ENCODE measurements around the gene CDNF.
"Not testable (repeated sequence)": the region's sequence is repeated elsewhere in the genome, so short reads cannot be mapped to it uniquely, and the experiment has no call there.

Gene CDNF

DNA sequence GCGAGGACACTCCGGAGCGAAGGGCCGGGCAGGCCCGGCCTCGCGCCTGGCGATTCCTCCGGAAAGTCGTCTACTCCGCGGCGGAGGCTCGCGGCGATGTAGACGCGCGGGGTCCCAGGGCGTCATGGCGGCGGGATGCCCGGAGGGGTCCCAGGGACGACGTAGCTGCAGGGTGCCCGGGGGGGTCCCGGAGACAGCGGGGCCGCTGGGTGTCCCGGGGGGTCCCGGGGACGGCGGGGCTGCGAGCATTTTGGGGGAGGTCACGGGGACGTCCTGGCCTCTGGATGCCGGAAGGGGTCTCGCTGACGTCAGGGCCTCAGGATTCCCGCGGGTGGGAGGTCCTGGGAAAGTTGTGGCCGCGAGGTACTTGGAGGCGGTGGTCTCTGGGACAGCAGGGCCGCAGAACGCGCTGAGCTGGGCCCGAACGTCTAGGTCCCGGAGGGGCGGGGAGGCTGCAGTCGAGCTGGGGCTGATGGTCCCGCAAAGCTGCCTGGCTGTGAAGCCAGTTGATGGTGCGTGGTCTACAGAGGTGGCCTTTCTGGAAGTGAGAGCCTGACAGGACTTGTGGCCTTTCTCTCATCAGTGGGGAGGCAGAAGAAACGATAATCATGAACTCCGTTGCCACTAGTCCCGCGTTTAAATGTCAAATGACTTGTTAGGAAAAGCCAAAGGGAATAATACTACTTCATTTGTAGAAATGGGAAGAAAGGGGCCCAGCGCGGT is 906 bp upstream of the CDNF start:
- peak; percentile 17 for DNase-seq

GRCh38 chr10:14837003-14837756 is 657 bp downstream of the CDNF start:
- DNase-seq = no peak

DNA sequence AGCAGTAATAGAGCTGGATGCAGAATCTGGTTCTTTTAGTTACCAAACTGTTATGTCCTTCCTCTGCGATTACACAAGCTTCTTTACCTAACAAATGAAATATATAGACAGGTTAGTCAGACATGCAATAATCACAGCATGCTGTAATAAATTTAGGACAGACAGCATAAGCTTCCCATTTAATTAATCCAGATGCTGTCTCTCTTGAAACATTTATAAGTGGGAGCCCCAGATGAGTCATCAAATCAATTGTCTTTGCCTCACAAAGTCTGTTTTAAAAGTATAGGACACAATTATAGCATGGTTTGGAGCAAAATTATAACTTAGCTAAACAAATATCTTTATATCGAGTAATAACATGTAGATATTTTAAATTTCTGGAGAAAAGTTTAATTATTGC is 1.6 kb downstream of the CDNF start:
- no peak for DNase-seq

- no peak for DNase-seq
Observed at GRCh38 chr10:14833106-14833505, 4.7 kb downstream of the CDNF start.

- DNase-seq = no peak
Observed at GRCh38 chr10:14826076-14826829, 11.6 kb downstream of the CDNF start.

DNA sequence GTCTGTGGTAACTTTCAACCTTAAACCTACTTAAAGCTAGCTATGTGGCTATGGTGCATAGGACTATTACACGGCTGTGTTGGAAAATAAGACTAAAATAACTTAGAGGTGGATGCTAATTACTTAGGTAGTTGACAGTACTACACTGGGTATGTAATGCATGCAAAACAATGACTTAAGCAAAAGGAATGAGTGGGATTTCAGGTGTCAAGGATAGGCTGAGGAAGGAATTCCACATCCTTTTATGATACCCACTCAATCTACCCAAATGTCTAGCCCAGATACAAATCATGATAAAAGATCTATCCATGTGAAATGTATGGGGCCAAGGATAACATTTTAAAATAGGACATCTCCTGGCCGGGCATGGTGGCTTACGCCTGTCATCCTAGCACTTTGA is 13.9 kb downstream of the CDNF start:
- DNase-seq = no peak

GRCh38 chr10:14822879-14823755 is 14.7 kb downstream of the CDNF start:
- peak; percentile 24 for DNase-seq

DNA sequence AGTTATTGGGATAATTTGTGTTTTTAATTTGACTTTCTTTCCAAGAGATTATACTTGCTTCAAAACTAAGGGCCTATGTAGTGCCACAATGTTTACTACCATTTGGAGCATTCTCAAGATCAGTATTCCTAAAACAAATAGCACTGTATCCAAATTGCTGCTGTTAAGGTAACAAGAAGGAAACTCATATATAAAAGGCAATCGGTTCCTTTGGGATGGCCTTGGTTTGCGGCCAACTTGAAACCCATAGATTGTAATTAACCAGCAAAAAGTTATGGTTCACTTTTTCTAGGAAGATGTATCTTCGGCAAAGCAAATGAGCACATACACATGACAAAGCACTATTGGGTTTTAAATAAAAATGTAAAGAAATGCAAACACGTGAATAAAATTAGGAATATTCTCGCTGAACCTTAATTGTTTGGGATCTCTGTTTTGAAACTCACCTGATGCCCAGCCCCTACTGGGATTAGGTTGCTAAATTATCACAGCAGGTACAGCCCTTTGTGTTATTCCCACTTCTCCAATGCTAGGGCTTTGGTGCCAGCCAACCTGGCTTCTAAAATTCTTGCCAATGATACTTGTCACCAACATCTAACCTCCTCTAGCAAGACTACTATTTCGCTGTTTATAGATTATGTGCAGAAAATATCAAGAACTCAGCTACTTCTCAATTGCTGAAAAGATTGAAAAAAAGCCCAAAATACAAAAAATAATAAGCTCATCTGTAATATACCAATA is 16.0 kb downstream of the CDNF start:
- DNase-seq = no peak

- no peak for DNase-seq
Observed at GRCh38 chr10:14820775-14821154, 17.1 kb downstream of the CDNF start.

- no peak for DNase-seq
Observed at GRCh38 chr10:14820010-14820774, 17.6 kb downstream of the CDNF start.

GRCh38 chr10:14816717-14817116 is 21.1 kb downstream of the CDNF start:
- not testable (repeated sequence) for DNase-seq

- DNase-seq = no peak
Observed at GRCh38 chr10:14815681-14816080, 22.2 kb downstream of the CDNF start.

DNA sequence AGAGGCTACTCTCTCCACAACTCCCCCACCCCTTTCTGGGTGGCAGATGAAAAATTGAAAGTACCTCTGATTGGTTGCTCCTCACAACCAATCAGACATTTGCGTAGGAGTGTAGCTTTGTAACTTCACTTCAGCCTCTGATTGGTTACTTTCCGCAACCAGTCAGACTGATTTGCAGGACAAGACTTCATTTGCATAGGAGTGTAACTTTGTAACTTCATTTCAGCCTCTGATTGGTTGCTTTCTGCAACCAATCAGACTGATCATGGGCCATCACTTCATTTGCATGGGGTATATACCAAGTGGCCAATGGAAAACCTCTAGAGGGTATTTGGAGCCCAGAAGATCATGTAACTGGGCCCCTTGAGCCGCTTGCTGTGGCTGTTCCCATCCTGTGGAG is 25.6 kb downstream of the CDNF start:
- no peak for DNase-seq

GRCh38 chr10:14810969-14811953 is 26.6 kb downstream of the CDNF start:
- DNase-seq = no peak

- no peak for DNase-seq
Observed at GRCh38 chr10:14806318-14806717, 31.5 kb downstream of the CDNF start.

GRCh38 chr10:14803827-14804226 is 34.0 kb downstream of the CDNF start:
- no peak for DNase-seq

GRCh38 chr10:14801723-14802122 is 36.1 kb downstream of the CDNF start:
- no peak for DNase-seq

DNA sequence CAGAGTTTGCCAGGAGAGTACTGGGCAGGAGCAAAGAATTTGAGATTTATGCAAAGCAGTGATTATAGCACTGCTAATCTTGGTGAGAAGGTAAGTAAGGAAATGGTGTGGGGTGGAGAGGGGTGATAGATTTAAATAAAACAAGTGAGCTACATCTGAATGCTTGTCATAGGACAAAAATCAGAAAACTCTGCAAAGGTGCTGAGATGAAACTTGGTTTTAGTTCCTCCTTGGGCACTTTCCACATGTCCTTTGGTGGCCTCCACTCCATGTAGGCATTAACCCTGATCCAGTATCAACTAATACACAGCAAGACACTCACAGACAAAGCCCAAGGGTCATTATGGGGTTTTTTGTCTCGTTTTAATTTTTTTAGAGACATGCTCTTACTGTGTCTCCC is 37.4 kb downstream of the CDNF start:
- no peak for DNase-seq

DNA sequence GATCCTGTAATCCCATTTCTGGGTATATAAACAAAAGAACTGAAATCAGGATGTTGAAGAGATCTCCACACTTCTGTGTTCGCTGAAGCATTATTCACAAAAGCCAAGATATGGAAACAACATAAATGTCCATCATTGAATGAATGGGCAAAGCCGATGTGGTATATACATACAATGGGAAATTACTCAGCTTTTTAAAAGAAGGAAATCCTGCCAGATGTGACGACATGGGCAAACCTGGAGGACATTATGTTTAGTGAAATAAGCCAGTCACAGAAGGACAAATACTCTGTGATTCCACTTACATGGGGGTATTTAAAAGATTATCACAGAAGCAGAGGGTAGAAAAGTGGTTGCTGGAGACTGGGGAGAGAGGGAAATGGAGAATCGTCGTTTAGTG is 39.2 kb downstream of the CDNF start:
- no peak for DNase-seq

- DNase-seq = no peak
Observed at GRCh38 chr10:14787938-14788337, 49.9 kb downstream of the CDNF start.

Data from stimulated activated CD4-positive, alpha-beta T cell treated with anti-CD3 and anti-CD28 coated beads, Interleukin-12 subunit alpha, Interleukin-12 subunit beta, amount 100 ng/mL, for 4 hours (primary cell).